ENCODE measurements around the gene HMX2.

DNA sequence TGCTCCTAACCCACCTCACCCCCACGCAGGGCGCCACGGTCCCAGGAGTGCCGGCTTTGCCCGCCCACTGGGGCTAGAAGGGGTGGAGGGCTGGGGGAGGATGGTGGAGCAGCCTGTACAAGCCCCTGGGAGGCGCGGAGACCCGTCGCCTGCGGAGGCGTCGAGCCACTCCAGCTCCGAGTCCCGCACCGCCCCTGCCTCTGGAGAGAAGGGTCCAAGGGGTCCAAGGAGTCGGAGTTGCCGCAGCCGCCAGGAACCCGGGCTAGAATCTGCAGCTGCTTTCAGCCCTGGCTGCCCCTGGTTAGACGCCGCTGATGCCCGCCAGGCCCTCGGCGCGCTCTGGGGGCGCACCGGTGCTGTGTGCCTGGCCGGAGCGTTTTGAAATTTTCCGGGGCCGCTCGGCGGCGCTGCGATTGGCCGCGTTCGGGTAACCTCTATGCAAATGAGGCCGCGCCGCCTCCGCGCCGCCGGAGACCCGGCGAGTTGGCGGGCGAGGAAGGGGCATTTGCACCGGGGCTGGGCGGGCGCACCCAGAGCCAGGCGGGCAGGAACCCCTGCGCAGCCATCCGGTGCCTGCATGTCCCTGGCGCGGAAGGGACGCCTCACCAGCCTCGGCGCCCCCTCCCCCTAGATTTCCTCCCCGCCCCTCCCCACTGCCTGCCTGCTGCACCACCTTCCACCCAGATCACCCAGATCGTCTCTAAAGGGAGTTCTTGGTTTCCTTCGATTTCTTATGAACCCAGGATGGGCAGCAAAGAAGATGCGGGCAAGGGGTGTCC lies at the start of gene HMX2:
- no peak for TF ChIP-seq POLR2A (IDR thresholded peaks at IDR 0.05)
- no peak for TF ChIP-seq CTCF (IDR thresholded peaks at IDR 0.05)
- TF ChIP-seq POLR2AphosphoS5 (IDR thresholded peaks at IDR 0.05): no peak
